ENCODE data around the gene ABHD17B. TPM values are rescaled to one million over a fixed set of nuclear protein-coding genes. Genes with fewer than 3 reads are reported as not detected.

The ABHD17B gene
- total RNA-seq, 1 experiment from 2014 or later: 11.6 TPM

DNA sequence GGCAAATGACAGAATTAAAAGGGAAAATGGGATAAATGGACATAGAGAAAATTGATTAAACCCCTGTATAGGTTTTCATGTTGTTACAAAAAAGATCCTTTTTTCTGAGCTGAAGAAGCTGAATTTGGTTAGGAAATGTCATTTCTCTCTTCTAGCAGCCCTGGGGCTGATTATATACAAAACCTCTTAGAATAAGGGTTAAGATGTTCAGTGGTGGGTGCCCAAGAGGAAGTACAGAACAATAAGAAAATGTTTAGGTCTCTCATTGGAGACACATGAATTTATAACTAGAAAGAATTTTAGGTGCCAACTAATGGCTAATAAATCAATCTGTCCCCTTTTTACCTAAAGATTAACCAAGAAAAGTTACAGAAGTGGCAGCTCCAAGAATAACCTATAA, 14.2 kb downstream of the ABHD17B start:
- Histone ChIP-seq H3K9me2 (replicated peaks; ENCODE audit: low read length) (no peaks in the 10 kb centered on the region), H3K27ac (ENCODE audit: low read length) (no peak overlapping the region), H3K9ac (ENCODE audit: low read length) (no peak overlapping the region), H3K9me3 (ENCODE audit: low read length) (no peaks in the 10 kb centered on the region), H2AFZ (ENCODE audit: low read length) (no peak overlapping the region), H3K79me2 (ENCODE audit: low read length) (peaks cover 73% of the 10 kb centered on the region), H3K36me3 (ENCODE audit: low read depth, low read length) (no peaks in the 10 kb centered on the region), H3K4me1 (ENCODE audit: insufficient read depth, low read length) (no peaks in the 10 kb centered on the region), H4K20me1 (ENCODE audit: low read length) (no peaks in the 10 kb centered on the region), H3K27me3 (ENCODE audit: low read length) (no peaks in the 10 kb centered on the region), H3K4me2 (ENCODE audit: low read length) (no peak overlapping the region), H3F3A (ENCODE audit: low read length, unreplicated experiment) (no peaks in the 10 kb centered on the region), H3K4me3 (ENCODE audit: low read length) (no peak overlapping the region)
- BruUV-seq (replicated peaks): no TSS peak
- DNase-seq (no peak), ATAC-seq (no peak)
- intact Hi-C loops (cut with micrococcal nuclease): no loop called here
- TF ChIP-seq EZH2 (IDR thresholded peaks at IDR 0.05; ENCODE audit: low read length, unreplicated experiment): no peak
- TF ChIP-seq, protein P1, sequence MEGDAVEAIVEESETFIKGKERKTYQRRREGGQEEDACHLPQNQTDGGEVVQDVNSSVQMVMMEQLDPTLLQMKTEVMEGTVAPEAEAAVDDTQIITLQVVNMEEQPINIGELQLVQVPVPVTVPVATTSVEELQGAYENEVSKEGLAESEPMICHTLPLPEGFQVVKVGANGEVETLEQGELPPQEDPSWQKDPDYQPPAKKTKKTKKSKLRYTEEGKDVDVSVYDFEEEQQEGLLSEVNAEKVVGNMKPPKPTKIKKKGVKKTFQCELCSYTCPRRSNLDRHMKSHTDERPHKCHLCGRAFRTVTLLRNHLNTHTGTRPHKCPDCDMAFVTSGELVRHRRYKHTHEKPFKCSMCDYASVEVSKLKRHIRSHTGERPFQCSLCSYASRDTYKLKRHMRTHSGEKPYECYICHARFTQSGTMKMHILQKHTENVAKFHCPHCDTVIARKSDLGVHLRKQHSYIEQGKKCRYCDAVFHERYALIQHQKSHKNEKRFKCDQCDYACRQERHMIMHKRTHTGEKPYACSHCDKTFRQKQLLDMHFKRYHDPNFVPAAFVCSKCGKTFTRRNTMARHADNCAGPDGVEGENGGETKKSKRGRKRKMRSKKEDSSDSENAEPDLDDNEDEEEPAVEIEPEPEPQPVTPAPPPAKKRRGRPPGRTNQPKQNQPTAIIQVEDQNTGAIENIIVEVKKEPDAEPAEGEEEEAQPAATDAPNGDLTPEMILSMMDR (conservative IDR thresholded peaks at IDR 0.05; ENCODE audit: low read depth, low read length): no peak
- no peak for TF ChIP-seq EZH2phosphoT487 (IDR thresholded peaks at IDR 0.05; ENCODE audit: borderline replicate concordance, low read length)
- CTCF ChIA-PET: no interaction called here
- POLR2A ChIA-PET (ENCODE audit: unreplicated experiment): no interaction called here

DNA sequence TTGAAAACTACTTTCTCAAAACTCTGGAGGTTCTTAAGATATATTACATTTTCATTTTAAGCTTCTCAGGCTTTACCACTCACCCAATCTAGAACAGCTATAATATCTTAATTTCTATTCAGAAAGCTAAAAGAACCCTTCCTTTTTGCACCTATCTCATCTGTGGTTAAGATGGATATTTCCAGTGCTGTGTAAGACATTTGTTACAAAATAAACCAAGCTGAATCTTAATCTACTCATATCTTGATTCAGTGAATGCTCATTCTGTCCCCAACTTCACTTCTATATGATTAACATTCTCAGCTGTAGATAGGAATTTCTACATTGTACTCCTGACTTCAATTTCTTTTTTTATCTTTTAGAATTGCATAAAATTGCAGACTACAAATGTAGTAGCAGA, 15.0 kb downstream of the ABHD17B start:
- Histone ChIP-seq H3K27me3 (ENCODE audit: low read length) (no peaks in the 10 kb centered on the region), H3K9me3 (ENCODE audit: low read length) (no peaks in the 10 kb centered on the region), H3K4me1 (ENCODE audit: insufficient read depth, low read length) (no peaks in the 10 kb centered on the region), H3K9ac (ENCODE audit: low read length) (no peak overlapping the region), H3F3A (ENCODE audit: low read length, unreplicated experiment) (no peaks in the 10 kb centered on the region), H3K27ac (ENCODE audit: low read length) (no peak overlapping the region), H3K9me2 (replicated peaks; ENCODE audit: low read length) (no peaks in the 10 kb centered on the region), H4K20me1 (ENCODE audit: low read length) (no peaks in the 10 kb centered on the region), H3K36me3 (ENCODE audit: low read depth, low read length) (no peaks in the 10 kb centered on the region), H2AFZ (ENCODE audit: low read length) (no peak overlapping the region), H3K4me3 (ENCODE audit: low read length) (no peak overlapping the region), H3K79me2 (ENCODE audit: low read length) (peaks cover 76% of the 10 kb centered on the region), H3K4me2 (ENCODE audit: low read length) (no peak overlapping the region)
- ChIA-PET CTCF (interaction anchor here (0.6 kb wide), 1 partner anchor 70 kb away, joined by 4 read pairs; no protein-coding TSS in a partner anchor), POLR2A (ENCODE audit: unreplicated experiment) (no interaction called here)
- DNase-seq (no peak), ATAC-seq (no peak)
- intact Hi-C loops (cut with micrococcal nuclease): no loop called here
- BruUV-seq (replicated peaks): no TSS peak
- TF ChIP-seq EZH2 (IDR thresholded peaks at IDR 0.05; ENCODE audit: low read length, unreplicated experiment) (no peak), EZH2phosphoT487 (IDR thresholded peaks at IDR 0.05; ENCODE audit: borderline replicate concordance, low read length) (no peak)
- TF ChIP-seq, protein P1 (conservative IDR thresholded peaks at IDR 0.05; ENCODE audit: low read depth, low read length): no peak

GRCh38 chr9:71895117-71895516, 15.9 kb downstream of the ABHD17B start:
- H2AFZ ChIP-seq (ENCODE audit: low read length): no peak overlapping the region
- intact Hi-C loops (cut with micrococcal nuclease): no loop called here
- no peaks in the 10 kb centered on the region for H3K9me3 ChIP-seq (ENCODE audit: low read length)
- H3K9me2 ChIP-seq (replicated peaks; ENCODE audit: low read length): no peaks in the 10 kb centered on the region
- H4K20me1 ChIP-seq (ENCODE audit: low read length): no peaks in the 10 kb centered on the region
- ATAC-seq (no peak), DNase-seq (no peak)
- H3K4me2 ChIP-seq (ENCODE audit: low read length): no peak overlapping the region
- H3K4me3 ChIP-seq (ENCODE audit: low read length): no peak overlapping the region
- H3F3A ChIP-seq (ENCODE audit: low read length, unreplicated experiment): no peaks in the 10 kb centered on the region
- no peak for TF ChIP-seq EZH2phosphoT487 (IDR thresholded peaks at IDR 0.05; ENCODE audit: borderline replicate concordance, low read length)
- no peak for TF ChIP-seq EZH2 (IDR thresholded peaks at IDR 0.05; ENCODE audit: low read length, unreplicated experiment)
- TF ChIP-seq, protein P1 (conservative IDR thresholded peaks at IDR 0.05; ENCODE audit: low read depth, low read length): no peak
- H3K27me3 ChIP-seq (ENCODE audit: low read length): no peaks in the 10 kb centered on the region
- H3K79me2 ChIP-seq (ENCODE audit: low read length): peaks cover 82% of the 10 kb centered on the region
- H3K9ac ChIP-seq (ENCODE audit: low read length): no peak overlapping the region
- POLR2A ChIA-PET (ENCODE audit: unreplicated experiment): no interaction called here
- CTCF ChIA-PET: no interaction called here
- no peaks in the 10 kb centered on the region for H3K4me1 ChIP-seq (ENCODE audit: insufficient read depth, low read length)
- H3K27ac ChIP-seq (ENCODE audit: low read length): no peak overlapping the region
- no peaks in the 10 kb centered on the region for H3K36me3 ChIP-seq (ENCODE audit: low read depth, low read length)
- no TSS peak for BruUV-seq (replicated peaks)
